ENCODE data around the gene WWOX. TPM values are rescaled to one million over a fixed set of nuclear protein-coding genes. Genes with fewer than 3 reads are reported as not detected.

The WWOX gene
- total RNA-seq, 1 donor = 8.2 TPM

DNA sequence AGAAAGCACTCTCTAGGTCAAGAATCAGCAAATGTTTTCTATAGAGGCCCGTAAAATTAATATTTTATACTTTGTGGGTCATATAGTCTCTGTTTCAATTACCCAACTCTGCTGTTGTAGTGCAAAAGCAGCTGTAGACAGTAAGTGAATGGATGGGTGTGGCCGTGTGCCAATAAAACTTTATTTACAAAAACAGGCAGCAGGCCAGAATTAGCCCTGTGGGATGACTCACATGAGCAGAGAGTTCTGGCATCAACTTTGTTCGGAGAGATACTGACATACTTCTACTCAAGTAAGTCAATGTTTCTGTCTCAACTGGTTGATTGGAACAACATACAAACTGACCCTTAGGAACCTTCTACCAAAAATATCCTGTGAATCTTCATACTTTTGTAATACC, 884.9 kb downstream of the WWOX start:
- no peak overlapping the region for H3K4me3 ChIP-seq (ENCODE audit: low read depth, low read length)
- TF ChIP-seq, protein P1, sequence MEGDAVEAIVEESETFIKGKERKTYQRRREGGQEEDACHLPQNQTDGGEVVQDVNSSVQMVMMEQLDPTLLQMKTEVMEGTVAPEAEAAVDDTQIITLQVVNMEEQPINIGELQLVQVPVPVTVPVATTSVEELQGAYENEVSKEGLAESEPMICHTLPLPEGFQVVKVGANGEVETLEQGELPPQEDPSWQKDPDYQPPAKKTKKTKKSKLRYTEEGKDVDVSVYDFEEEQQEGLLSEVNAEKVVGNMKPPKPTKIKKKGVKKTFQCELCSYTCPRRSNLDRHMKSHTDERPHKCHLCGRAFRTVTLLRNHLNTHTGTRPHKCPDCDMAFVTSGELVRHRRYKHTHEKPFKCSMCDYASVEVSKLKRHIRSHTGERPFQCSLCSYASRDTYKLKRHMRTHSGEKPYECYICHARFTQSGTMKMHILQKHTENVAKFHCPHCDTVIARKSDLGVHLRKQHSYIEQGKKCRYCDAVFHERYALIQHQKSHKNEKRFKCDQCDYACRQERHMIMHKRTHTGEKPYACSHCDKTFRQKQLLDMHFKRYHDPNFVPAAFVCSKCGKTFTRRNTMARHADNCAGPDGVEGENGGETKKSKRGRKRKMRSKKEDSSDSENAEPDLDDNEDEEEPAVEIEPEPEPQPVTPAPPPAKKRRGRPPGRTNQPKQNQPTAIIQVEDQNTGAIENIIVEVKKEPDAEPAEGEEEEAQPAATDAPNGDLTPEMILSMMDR (IDR thresholded peaks at IDR 0.05; ENCODE audit: insufficient read depth, low read depth, low read length) = no peak
- DNase-seq (ENCODE audit: low read depth) = no peak

DNA sequence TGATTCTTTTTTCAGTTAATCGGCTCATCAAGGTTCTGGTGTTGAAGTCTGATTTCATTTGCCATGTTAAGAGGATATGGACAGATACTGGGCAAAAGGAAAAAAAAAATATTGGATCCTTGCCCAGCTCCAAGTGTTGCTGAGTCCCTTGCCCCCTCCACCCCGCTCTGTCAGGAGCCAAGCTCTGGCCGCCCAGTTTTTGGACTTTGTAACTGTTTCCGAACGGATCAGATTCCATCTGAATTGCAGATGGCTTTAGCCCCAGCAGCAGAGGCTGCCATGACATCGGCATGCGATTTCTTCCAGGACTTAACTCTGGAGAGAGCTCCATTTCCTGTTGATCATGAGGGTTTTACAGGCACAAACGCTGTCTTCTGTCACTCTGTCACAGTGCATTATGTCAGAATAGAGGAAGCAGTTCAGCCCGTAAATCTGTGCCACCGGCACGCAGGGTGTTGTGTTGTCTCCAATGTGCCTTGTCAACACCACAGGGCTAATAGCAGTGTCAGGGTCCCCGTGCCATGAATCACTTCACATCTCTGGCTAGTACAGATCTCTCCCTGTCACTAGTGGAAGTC, 885.5 kb downstream of the WWOX start:
- TF ChIP-seq, protein P1 (IDR thresholded peaks at IDR 0.05; ENCODE audit: insufficient read depth, low read depth, low read length) = no peak
- DNase-seq (ENCODE audit: low read depth) = no peak
- no peak overlapping the region for H3K4me3 ChIP-seq (ENCODE audit: low read depth, low read length)

DNA sequence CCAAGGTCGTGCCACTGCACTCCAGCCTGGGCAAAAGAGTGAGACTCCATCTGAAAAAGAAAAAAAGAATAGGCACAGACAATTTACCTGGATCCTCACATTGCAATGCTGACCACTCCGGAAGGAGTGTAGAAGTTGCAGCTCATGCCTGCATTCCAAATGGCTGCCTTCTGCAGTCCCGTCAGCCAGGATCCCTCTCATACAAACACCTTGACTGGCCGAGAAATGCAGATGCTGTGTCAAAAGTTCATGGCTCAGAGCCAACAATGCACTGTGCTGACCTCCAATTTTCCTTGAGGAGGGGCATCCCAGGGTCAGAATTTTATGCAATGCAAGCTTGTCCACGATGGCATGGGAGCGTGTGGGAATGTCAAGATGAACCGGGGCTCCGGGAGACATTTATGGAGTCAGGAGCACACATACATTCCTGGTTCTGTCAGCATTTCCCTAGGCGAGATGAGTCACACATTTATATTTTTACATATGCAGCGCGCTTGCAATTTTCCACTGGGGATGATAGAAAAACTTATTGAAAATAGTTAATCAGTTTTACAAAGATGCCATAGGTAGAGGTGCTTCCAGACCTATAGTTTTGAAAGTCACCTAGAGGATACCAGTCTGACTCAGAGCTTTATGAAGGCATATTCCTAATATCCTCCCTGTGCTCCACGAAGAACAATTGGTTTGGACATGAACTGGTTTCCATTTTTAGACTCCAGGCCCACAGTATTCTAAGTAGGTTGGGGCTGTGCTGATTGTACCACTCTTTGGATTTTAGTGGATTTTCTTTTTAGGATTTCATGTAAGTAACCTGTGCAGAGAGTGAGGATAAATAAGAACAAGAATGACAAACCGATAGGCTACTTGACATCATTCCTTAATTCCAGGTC, 886.5 kb downstream of the WWOX start:
- TF ChIP-seq, protein P1 (IDR thresholded peaks at IDR 0.05; ENCODE audit: insufficient read depth, low read depth, low read length) = no peak
- DNase-seq (ENCODE audit: low read depth) = no peak
- no peak overlapping the region for H3K4me3 ChIP-seq (ENCODE audit: low read depth, low read length)

DNA sequence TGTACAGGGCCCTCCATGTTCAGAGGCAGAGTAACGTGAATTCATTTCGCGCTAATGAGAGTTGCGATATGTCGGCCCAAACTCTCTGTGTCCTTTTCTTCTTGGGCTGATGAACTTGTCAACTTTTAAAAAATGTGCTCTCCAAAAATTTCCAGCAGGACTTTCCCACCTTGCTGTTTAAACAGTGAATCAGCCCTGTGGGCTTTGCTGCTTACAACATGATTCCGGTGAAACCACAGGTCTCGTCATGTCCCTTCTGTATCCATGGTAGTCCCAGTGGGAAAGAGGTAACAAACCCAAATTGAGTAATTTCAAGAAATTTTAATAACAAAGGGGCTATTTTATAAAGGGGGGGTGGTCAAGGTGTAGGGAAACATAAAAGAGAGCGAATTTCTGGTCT, 888.2 kb downstream of the WWOX start:
- DNase-seq (ENCODE audit: low read depth) = no peak
- TF ChIP-seq, protein P1 (IDR thresholded peaks at IDR 0.05; ENCODE audit: insufficient read depth, low read depth, low read length) = no peak

DNA sequence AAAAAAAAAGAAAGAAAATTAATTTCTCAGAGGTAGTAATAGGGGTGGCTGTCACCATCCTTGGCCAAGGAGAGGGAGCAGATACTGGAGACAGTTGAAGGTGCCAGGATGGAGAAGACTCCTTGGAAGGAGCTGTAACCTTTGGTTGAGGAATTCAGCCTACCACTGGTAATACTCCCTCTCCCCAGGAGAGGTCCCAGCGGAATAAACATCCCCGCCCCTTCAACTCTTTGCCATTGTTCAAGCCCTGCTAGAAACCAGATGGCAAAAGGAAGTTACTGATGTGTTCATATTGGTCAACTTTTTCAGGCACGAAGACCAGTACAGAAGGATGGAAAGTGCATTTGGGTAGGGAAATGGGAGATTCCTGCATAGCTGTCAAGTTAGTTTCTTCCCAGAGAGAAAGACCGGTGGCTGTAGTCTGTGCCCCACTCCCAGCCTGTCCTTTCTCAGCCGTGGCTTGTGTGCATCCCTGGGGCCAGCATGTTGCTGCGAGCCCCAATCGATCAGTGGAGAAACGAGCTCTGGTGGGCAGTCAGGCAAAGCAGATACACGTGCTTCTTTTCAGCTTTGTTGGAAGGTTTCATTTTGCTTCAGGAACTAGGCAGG, 889.0 kb downstream of the WWOX start:
- TF ChIP-seq, protein P1 (IDR thresholded peaks at IDR 0.05; ENCODE audit: insufficient read depth, low read depth, low read length) = no peak
- no peak overlapping the region for H3K4me3 ChIP-seq (ENCODE audit: low read depth, low read length)
- DNase-seq (ENCODE audit: low read depth) = no peak

More for the DNA sequence above, 888.2 kb downstream of the WWOX start:
- no peak overlapping the region for H3K4me3 ChIP-seq (ENCODE audit: low read depth, low read length)

DNA sequence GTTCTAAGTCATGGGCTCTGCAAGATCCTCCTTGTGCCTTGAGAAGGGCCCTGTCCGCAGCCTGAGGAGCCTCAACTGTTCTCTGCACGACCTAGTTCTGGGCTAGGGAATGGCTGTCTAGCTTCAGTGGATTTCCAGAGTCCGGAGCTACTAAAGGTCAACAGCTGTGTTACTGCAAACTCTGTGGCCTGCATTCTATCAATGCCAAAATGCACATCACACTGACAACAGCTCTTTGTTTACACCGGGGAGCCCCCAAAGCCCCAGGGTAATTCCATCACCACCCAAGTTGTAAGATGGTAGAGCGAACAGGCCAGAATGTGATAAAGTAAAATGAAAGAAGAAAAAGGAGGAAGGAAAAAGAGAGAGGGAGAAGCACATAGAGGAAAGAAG, 890.9 kb downstream of the WWOX start:
- no peak for DNase-seq (ENCODE audit: low read depth)
- TF ChIP-seq, protein P1 (IDR thresholded peaks at IDR 0.05; ENCODE audit: insufficient read depth, low read depth, low read length) = no peak
- H3K4me3 ChIP-seq (ENCODE audit: low read depth, low read length) = no peak overlapping the region
